IPS-18a (cell line): ENCODE data around the gene MAML3.

ENCODE experiments used
- H3K27ac ChIP-seq: one replicate; pipeline ENCODE4 v1.5.1; 2013; ENCODE audit warnings: low read length
- H3K27me3 ChIP-seq: one replicate; pipeline ENCODE4 v1.6.1; 2013; ENCODE audit warnings: mild to moderate bottlenecking, low read length; ENCODE audit not compliant: control insufficient read depth, insufficient read depth
- H3K36me3 ChIP-seq: one replicate; pipeline ENCODE4 v1.6.1; 2013; ENCODE audit warnings: low read depth, low read length; ENCODE audit not compliant: control insufficient read depth
- H3K4me1 ChIP-seq: one replicate; pipeline ENCODE4 v1.6.1; 2013; ENCODE audit warnings: low read depth, low read length; ENCODE audit not compliant: control insufficient read depth
- H3K4me3 ChIP-seq: one replicate; pipeline ENCODE4 v1.5.1; 2013; ENCODE audit warnings: low read length
- H3K9ac ChIP-seq: one replicate; pipeline ENCODE4 v1.6.1; 2013; ENCODE audit warnings: mild to moderate bottlenecking, low read length, moderate library complexity
- H3K9me3 ChIP-seq: one replicate; pipeline ENCODE4 v1.6.1; 2013; ENCODE audit warnings: low read depth, low read length; ENCODE audit not compliant: control insufficient read depth

MAML3 gene

DNA sequence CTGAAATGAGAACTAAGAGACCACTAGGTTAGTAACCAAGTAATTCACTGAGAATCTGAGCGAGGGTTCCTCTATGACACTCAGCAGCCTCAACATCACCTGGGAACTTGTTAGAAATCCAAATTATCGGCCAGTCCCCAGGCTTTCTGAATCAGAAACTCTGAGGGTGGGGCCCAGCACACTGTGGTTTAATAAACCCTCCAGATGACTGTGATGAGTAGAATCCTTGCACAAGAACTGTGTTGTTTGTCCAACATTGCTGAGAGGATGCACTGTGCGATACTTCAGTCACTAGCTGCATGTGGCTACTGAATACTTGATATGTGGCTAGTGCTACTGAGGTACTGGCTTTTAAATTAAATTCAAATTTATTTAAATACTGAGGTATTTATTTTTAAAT is 243.9 kb downstream of the MAML3 start:
- Histone ChIP-seq H3K27ac (no peak overlapping the region), H3K27me3 (no peaks in the 10 kb centered on the region), H3K4me1 (no peaks in the 10 kb centered on the region), H3K9me3 (no peaks in the 10 kb centered on the region), H3K36me3 (no peaks in the 10 kb centered on the region), H3K9ac (no peak overlapping the region), H3K4me3 (no peak overlapping the region)

DNA sequence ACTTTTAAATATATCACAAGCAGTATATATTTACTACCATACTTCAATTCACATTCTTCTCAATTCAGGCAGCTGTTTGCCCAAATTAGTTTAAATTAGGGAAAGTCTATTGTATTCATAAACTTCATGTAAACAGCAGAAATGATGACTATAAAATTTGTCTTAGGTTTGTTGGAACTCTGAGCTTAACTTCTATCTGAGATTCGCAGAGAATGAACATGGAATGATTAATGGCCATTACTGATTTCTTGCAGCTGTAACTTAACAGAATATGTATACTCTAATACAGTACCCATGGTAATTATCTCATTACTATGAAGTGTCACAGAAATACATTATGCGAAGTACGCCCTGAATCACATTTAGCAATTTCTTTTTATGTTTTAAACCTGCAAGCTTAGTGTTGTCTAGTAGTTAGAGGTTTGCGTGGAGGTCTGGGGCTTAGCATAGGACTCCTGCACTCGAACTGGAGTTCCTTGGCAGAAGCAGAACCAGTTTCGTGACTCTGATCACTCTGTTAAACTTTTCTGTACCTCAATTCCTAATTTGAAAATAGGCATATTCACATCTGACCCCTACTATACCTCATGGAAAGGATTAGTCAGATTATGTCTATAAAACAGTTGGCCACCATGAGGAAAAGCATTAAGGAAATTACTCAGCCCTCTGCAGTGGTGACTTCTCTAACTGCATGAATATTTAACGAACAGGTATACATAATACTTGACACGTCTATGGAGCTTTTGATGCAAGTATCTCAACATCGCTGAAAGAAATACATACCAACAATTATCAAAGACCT is 245.1 kb downstream of the MAML3 start:
- Histone ChIP-seq H3K27ac (no peak overlapping the region), H3K4me3 (no peak overlapping the region), H3K36me3 (no peaks in the 10 kb centered on the region), H3K9ac (no peak overlapping the region), H3K9me3 (no peaks in the 10 kb centered on the region), H3K27me3 (no peaks in the 10 kb centered on the region), H3K4me1 (no peaks in the 10 kb centered on the region)

DNA sequence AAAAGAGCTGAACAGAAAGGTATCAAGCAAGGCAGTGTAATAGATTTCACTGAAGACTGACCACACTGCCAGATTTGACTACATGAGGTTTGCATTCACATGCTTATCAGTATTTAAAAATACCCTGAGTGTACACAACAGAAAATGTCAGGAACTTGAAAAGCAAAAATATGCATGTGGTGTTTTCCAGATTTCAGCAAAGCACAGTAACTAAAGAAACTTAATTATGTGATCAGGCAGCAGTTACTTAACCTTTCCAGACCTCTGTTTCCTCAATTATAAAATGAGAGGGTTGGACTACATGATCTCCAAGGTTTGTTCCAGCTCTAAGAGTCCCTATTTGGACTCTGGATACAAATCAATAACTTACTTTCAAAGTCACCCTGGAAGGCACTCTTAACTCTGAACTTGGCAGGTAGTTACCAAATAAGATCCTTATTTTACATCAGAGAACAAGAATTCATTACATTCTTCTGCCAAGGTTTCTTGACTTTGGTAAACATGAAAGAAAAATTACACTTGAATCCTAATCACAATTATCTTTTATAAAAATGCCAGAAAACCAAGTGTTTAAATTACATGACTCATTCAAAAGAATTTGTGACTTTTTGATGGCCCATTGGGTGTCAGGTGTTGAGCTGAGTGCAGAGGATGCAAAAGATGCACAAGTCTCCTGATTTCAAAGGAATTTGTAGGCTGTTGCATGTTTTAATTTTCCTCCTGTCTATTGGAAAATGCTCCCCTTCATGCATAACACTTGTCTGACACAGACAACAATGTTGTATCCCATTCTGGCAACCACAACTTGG is 246.8 kb downstream of the MAML3 start:
- H3K27me3 ChIP-seq: no peaks in the 10 kb centered on the region
- peaks cover 2% of the 10 kb centered on the region for H3K4me1 ChIP-seq
- H3K27ac ChIP-seq: no peak overlapping the region
- no peaks in the 10 kb centered on the region for H3K9me3 ChIP-seq
- no peaks in the 10 kb centered on the region for H3K36me3 ChIP-seq
- no peak overlapping the region for H3K9ac ChIP-seq
- no peak overlapping the region for H3K4me3 ChIP-seq

DNA sequence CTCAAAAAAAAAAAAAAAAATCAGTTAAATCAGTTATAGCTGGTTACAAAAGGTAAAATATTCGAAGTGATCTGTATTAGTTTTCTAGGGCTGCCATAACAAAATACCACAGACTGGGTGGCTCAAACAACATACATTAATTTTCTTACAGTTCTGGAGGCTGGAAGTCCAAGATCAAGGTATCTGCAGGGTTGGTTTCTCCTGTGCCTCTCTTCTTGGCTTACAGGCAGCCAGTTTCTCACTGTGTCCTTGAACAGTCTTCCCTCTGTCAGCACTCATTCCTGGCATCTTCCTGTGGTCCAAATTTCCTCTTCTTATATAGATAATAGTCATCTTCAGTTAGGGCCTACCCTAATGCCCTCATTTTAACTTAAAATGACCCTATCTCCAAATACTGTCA is 248.5 kb downstream of the MAML3 start:
- H3K27ac ChIP-seq: no peak overlapping the region
- H3K9ac ChIP-seq: no peak overlapping the region
- no peak overlapping the region for H3K4me3 ChIP-seq
- no peaks in the 10 kb centered on the region for H3K27me3 ChIP-seq
- peaks cover 17% of the 10 kb centered on the region for H3K4me1 ChIP-seq
- no peaks in the 10 kb centered on the region for H3K36me3 ChIP-seq
- H3K9me3 ChIP-seq: no peaks in the 10 kb centered on the region

DNA sequence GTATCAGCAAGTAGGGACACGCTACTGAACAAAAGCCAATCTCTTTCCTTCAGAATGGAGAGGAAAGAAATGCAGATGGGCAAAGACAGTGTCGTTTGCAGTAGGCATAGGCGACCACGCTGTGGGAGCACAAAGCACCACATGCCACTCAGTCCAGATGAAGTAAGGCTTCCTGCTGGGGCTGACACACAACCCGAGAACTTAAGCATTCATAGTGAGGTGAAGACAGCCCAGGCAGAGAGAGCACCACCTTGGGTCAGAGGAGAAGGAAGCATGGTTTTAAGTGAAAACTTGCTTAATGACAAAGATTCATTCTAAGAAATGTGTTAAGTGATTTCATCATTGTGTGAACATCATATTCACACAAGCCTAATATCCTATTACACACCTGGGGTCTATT is 249.6 kb downstream of the MAML3 start:
- Histone ChIP-seq H3K4me3 (no peak overlapping the region), H3K9me3 (no peaks in the 10 kb centered on the region), H3K27me3 (no peaks in the 10 kb centered on the region), H3K27ac (no peak overlapping the region), H3K36me3 (no peaks in the 10 kb centered on the region), H3K9ac (no peak overlapping the region), H3K4me1 (peaks cover 17% of the 10 kb centered on the region)

DNA sequence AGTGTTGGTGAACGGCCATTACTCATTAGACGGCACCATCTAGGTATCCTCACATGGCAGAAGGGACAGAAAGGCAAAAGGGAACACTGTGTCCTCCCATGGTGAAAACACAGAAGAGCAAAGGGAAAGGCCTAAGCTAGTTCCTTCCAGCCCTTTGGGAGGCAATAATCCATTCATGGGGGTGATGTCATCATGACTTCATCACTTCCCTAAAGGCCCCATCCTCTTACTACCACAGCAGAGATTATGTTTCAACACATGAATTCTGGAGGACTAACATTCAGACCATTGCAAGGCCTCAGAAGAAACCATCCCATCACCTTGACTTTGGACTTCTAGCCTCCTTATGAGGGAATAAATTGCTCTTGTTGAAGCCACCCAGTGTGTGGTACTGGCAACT is 250.1 kb downstream of the MAML3 start:
- Histone ChIP-seq H3K9ac (no peak overlapping the region), H3K27me3 (no peaks in the 10 kb centered on the region), H3K36me3 (no peaks in the 10 kb centered on the region), H3K9me3 (no peaks in the 10 kb centered on the region), H3K4me3 (no peak overlapping the region), H3K4me1 (peaks cover 17% of the 10 kb centered on the region), H3K27ac (no peak overlapping the region)

DNA sequence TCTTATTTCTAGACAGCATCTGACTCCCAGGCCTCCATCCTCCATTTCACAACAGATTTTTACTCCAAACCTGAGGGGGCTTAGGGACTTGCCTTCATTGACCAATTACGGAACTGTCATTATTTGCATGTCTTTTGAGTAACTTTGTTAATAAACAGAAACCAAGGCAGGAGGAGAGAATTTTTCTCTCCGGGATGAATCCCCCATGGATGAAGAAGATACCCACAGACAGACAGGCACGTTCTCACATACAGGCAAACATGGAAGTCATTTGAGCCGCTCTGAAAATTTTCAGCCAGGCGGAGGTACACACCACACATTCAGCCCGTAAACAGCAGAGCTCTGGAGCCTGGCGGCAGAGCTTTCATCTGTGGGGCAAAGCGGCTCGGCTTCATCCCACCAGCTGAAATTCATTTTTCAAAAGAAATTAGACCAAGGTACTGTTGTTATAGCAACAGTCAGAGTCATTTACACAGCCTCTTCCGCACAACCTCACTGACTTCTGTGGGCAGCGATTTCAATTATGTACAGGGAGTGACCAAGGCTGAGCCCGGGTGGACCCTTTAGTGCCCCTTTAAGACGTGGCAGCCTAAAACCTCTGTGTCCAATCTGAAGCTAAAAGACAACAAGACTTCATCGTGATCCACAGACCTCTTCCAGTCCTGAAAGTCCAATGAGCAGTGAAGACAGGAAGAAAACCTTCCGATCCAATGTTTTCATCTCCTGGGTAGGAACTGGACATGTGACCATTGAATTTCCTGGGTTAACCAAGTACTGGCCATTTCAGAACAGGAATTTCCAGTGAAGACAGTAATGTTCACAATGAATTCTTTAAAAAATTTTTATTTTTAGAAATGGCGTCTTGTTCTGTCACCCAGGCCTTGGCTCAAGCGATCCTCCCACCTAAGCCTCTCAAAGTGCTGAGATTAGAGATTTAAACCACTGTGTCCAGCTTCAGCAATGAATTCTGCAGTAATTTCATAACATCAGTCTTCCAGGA is 251.4 kb downstream of the MAML3 start:
- Histone ChIP-seq H3K27ac (no peak overlapping the region), H3K4me1 (peaks cover 17% of the 10 kb centered on the region), H3K4me3 (no peak overlapping the region), H3K27me3 (no peaks in the 10 kb centered on the region), H3K9me3 (no peaks in the 10 kb centered on the region), H3K9ac (no peak overlapping the region), H3K36me3 (no peaks in the 10 kb centered on the region)

DNA sequence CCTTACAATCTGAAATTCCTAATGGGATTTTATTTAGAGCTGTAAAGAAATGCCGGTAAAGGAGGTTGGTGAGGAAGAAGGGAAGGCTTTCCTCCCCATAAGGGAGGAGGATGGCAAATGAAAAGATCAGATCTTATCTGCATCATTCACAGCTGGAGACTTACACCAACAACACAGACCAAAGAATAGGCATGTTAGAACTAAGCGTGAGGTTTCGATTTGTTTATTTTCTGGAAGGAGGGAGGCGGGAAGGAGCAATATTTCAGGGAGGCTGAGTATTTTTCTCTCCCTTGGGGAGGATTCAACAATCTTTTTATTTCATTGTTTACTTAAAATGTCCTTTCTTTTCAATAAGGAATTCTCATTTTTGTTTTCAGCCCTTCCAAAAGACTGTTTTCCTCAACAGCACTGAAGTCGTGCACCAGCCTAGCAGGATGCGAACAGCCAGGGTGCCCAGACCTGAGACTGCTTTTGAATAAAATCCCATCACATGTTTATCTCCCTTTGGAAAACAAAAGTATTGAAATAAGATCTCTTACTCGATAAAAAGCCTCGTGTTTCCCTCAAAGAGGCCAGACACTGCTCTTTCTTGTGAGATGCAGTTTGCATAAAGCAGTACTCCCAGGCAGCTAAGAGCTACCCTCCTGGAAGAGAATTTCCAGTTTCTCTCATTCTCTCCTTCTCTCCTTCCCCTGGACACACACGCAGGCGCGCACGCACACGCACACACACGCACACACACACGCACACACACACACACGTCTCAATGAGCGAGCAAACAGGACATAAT is 252.3 kb downstream of the MAML3 start:
- Histone ChIP-seq H3K4me1 (peaks cover 17% of the 10 kb centered on the region), H3K27ac (no peak overlapping the region), H3K4me3 (no peak overlapping the region), H3K27me3 (no peaks in the 10 kb centered on the region), H3K36me3 (no peaks in the 10 kb centered on the region), H3K9ac (no peak overlapping the region), H3K9me3 (no peaks in the 10 kb centered on the region)

DNA sequence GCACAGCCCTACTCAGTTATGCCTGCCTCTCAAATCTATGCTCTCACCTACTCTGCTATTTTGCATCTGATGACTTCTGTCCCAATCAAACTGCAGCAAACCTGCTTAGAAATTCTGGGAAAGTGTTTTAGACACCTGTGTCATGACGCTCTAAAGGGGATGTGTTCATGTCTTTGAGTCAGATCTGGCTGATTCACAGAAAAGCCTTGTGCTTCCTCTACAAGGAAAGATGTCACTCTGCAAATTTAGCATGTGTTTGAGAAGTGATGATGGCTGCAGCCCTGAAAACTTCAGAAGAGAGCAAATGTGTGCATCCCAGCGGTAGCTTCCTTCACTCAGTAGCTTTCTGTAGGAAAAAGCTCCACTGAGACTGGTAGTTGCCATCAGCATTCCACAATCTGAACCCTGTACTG is 253.0 kb downstream of the MAML3 start:
- H3K36me3 ChIP-seq: no peaks in the 10 kb centered on the region
- H3K9ac ChIP-seq: no peak overlapping the region
- H3K27me3 ChIP-seq: no peaks in the 10 kb centered on the region
- no peak overlapping the region for H3K27ac ChIP-seq
- no peaks in the 10 kb centered on the region for H3K9me3 ChIP-seq
- no peak overlapping the region for H3K4me3 ChIP-seq
- H3K4me1 ChIP-seq: peaks cover 17% of the 10 kb centered on the region

DNA sequence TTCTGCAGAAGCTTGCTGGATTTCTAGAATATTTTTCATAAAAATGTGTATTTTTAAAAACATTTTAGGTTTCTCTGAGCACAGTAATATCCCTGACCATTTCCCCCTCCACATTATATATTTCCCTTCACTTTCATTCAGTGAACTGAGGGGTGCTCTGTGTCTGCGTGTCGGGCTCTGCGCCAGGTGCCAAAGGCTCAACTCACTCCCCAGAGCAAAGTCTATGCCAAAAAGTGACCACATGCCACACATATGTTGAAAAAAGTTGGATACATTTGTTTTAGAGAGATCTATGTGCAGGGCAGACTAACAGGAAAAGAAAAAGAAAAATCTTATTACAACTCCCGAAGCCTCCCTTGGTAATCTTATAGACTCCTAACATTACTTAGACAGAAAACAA is 254.6 kb downstream of the MAML3 start:
- no peak overlapping the region for H3K4me3 ChIP-seq
- no peaks in the 10 kb centered on the region for H3K27me3 ChIP-seq
- H3K9me3 ChIP-seq: no peaks in the 10 kb centered on the region
- H3K9ac ChIP-seq: no peak overlapping the region
- H3K36me3 ChIP-seq: no peaks in the 10 kb centered on the region
- no peak overlapping the region for H3K27ac ChIP-seq
- peaks cover 17% of the 10 kb centered on the region for H3K4me1 ChIP-seq
